GM08714 (cell line): Measurements from ENCODE around the gene JAZF1.

Experiments used
- H3K4me3 ChIP-seq: fragments of 200-500 bp; sonication (Bioruptor generic); 2 replicates; pipeline ENCODE4 v1.5.1; 2014; ENCODE audit warnings: mild to moderate bottlenecking, low read length, inconsistent platforms
- ZNF274 ChIP-seq: IDR thresholded peaks from 2 replicates; pipeline ENCODE4 v1.6.1; 2012; ENCODE audit warnings: mild to moderate bottlenecking, low read depth, low read length

JAZF1 gene

GRCh38 chr7:28038175-28038797 is 142.3 kb downstream of the JAZF1 start:
- H3K4me3 ChIP-seq = no peak overlapping the region

GRCh38 chr7:28037220-28038010 is 143.2 kb downstream of the JAZF1 start:
- no peak overlapping the region for H3K4me3 ChIP-seq
- TF ChIP-seq ZNF274 = no peak

More at GRCh38 chr7:28038175-28038797, 142.3 kb downstream of the JAZF1 start:
- no peak for TF ChIP-seq ZNF274

- TF ChIP-seq ZNF274 = no peak
- no peak overlapping the region for H3K4me3 ChIP-seq
Measured at GRCh38 chr7:28036696-28037095, 143.9 kb downstream of the JAZF1 start.

- TF ChIP-seq ZNF274 = no peak
- H3K4me3 ChIP-seq = no peak overlapping the region
Measured at GRCh38 chr7:28033386-28033785, 147.2 kb downstream of the JAZF1 start.

- no peak overlapping the region for H3K4me3 ChIP-seq
- TF ChIP-seq ZNF274 = no peak
Measured at GRCh38 chr7:28032738-28033380, 147.7 kb downstream of the JAZF1 start.

- TF ChIP-seq ZNF274 = no peak
- no peak overlapping the region for H3K4me3 ChIP-seq
Measured at GRCh38 chr7:28029051-28029450, 151.5 kb downstream of the JAZF1 start.

- H3K4me3 ChIP-seq = no peak overlapping the region
- no peak for TF ChIP-seq ZNF274
Measured at GRCh38 chr7:28028471-28028870, 152.1 kb downstream of the JAZF1 start.

- no peak overlapping the region for H3K4me3 ChIP-seq
Measured at GRCh38 chr7:28026237-28026636, 154.4 kb downstream of the JAZF1 start.

GRCh38 chr7:28024786-28025334 is 155.7 kb downstream of the JAZF1 start:
- no peak overlapping the region for H3K4me3 ChIP-seq

More at GRCh38 chr7:28026237-28026636, 154.4 kb downstream of the JAZF1 start:
- TF ChIP-seq ZNF274 = no peak

GRCh38 chr7:28020302-28020940 is 160.2 kb downstream of the JAZF1 start:
- TF ChIP-seq ZNF274 = no peak
- H3K4me3 ChIP-seq = no peak overlapping the region

More at GRCh38 chr7:28024786-28025334, 155.7 kb downstream of the JAZF1 start:
- no peak for TF ChIP-seq ZNF274

- no peak for TF ChIP-seq ZNF274
- H3K4me3 ChIP-seq = no peak overlapping the region
Measured at GRCh38 chr7:28018856-28019465, 161.6 kb downstream of the JAZF1 start.

GRCh38 chr7:28018446-28018845 is 162.1 kb downstream of the JAZF1 start:
- H3K4me3 ChIP-seq = no peak overlapping the region
- TF ChIP-seq ZNF274 = no peak

- TF ChIP-seq ZNF274 = no peak
Measured at GRCh38 chr7:28018020-28018419, 162.6 kb downstream of the JAZF1 start.

GRCh38 chr7:28017372-28017771 is 163.2 kb downstream of the JAZF1 start:
- TF ChIP-seq ZNF274 = no peak

More at GRCh38 chr7:28018020-28018419, 162.6 kb downstream of the JAZF1 start:
- H3K4me3 ChIP-seq = no peak overlapping the region

GRCh38 chr7:28016297-28016696 is 164.3 kb downstream of the JAZF1 start:
- no peak overlapping the region for H3K4me3 ChIP-seq
- TF ChIP-seq ZNF274 = no peak

More at GRCh38 chr7:28017372-28017771, 163.2 kb downstream of the JAZF1 start:
- H3K4me3 ChIP-seq = no peak overlapping the region
